IMR-90 (cell line): ENCODE data around the gene TSHZ1. TPM values are rescaled to one million over a fixed set of nuclear protein-coding genes. Genes with fewer than 3 reads are reported as not detected.

Experiments used
- ATAC-seq: fragments of 200-7000 bp; cut with Tn5 transposase; 2 replicates; pipeline ENCODE4 v1.9.1; 2020; ENCODE audit warnings: low read depth, mild to moderate bottlenecking, moderate library complexity
- BruUV-seq: library from RNA; stranded (reverse); fragments of 400-500 nt; replicated peaks from 2 replicates; lab custom pipeline; 2021; lab: Mats Ljungman, UMichigan
- CTCF ChIA-PET: fragments of 300-600 bp; formaldehyde crosslinking; extraction: SDS; loops from one replicate; lab custom pipeline; 2021; ENCODE audit warnings: antibody characterized with exemption; lab: Yijun Ruan, JAX
- POLR2A ChIA-PET: fragments of 300-600 bp; sonication (Branson Sonifier 250); formaldehyde crosslinking; loops from one replicate; lab custom pipeline; 2022; ENCODE audit warnings: antibody characterized with exemption; ENCODE audit not compliant: unreplicated experiment; lab: Charles Lee
- DNase-seq: peaks from one replicate; pipeline ENCODE4 v3.0.0; 2013
- H2AFZ ChIP-seq: replicated peaks from 2 replicates; pipeline ENCODE3; 2013; ENCODE audit warnings: low read length, mild to moderate bottlenecking; ENCODE audit not compliant: poor library complexity
- H2AK5ac ChIP-seq: 2 replicates; pipeline ENCODE4 v1.6.1; 2013; ENCODE audit warnings: low read depth, low read length, inconsistent platforms
- H2AK9ac ChIP-seq: replicated peaks from 2 replicates; pipeline ENCODE3; 2013; ENCODE audit warnings: mild to moderate bottlenecking, low read depth, low read length, moderate library complexity; ENCODE audit not compliant: poor library complexity
- H2BK120ac ChIP-seq: 2 replicates; pipeline ENCODE4 v1.6.1; 2013; ENCODE audit warnings: low read depth, low read length, inconsistent platforms
- H2BK15ac ChIP-seq: 3 replicates; pipeline ENCODE4 v1.6.1; 2013; ENCODE audit warnings: low read depth, low read length, inconsistent platforms
- H2BK20ac ChIP-seq: 2 replicates; pipeline ENCODE4 v1.6.1; 2013; ENCODE audit warnings: low read depth, mild to moderate bottlenecking, inconsistent platforms, low read length, moderate library complexity
- H2BK5ac ChIP-seq: 2 replicates; pipeline ENCODE4 v1.6.1; 2013; ENCODE audit warnings: mild to moderate bottlenecking, low read depth, low read length, inconsistent platforms; ENCODE audit not compliant: poor library complexity, severe bottlenecking
- H3K14ac ChIP-seq: replicated peaks from 2 replicates; pipeline ENCODE4 v1.6.1; 2013; ENCODE audit warnings: low read depth, low read length, inconsistent platforms
- H3K18ac ChIP-seq: 2 replicates; pipeline ENCODE4 v1.6.1; 2013; ENCODE audit warnings: low read depth, low read length, control low read depth
- H3K23ac ChIP-seq: 2 replicates; pipeline ENCODE4 v1.6.1; 2013; ENCODE audit warnings: low read depth, low read length, inconsistent platforms
- H3K27ac ChIP-seq: 2 replicates; pipeline ENCODE4 v1.5.1; 2013; ENCODE audit warnings: mild to moderate bottlenecking, control low read depth, low read length; ENCODE audit not compliant: insufficient read depth
- H3K27me3 ChIP-seq: 2 replicates; pipeline ENCODE4 v1.6.1; 2013; ENCODE audit warnings: low read length; ENCODE audit not compliant: control insufficient read depth, insufficient read depth
- H3K36me3 ChIP-seq: 2 replicates; pipeline ENCODE4 v1.6.1; 2013; ENCODE audit warnings: low read length, mixed read lengths; ENCODE audit not compliant: control insufficient read depth, insufficient read depth
- H3K4ac ChIP-seq: 2 replicates; pipeline ENCODE4 v1.6.1; 2013; ENCODE audit warnings: low read depth, low read length, inconsistent platforms
- H3K4me1 ChIP-seq: 2 replicates; pipeline ENCODE4 v1.6.1; 2013; ENCODE audit warnings: low read length, mixed read lengths; ENCODE audit not compliant: control insufficient read depth, insufficient read depth
- H3K4me2 ChIP-seq: 2 replicates; pipeline ENCODE4 v1.6.1; 2013; ENCODE audit warnings: low read depth, mild to moderate bottlenecking, control low read depth, low read length, moderate library complexity
- H3K4me3 ChIP-seq: 2 replicates; pipeline ENCODE4 v1.5.1; 2013; ENCODE audit warnings: low read depth, mild to moderate bottlenecking, control low read depth, low read length, moderate library complexity; ENCODE audit not compliant: insufficient read depth
- H3K56ac ChIP-seq: 2 replicates; pipeline ENCODE4 v1.6.1; 2013; ENCODE audit warnings: low read length, inconsistent platforms; ENCODE audit not compliant: insufficient read depth; ENCODE audit errors: extremely low read depth
- H3K79me1 ChIP-seq, 2 experiments: 2 replicates each; pipeline ENCODE4 v1.6.1; 2013; ENCODE audit warnings: low read length in 2 of 2, inconsistent platforms in 1 of 2, low read depth in 1 of 2
- H3K9ac ChIP-seq: 2 replicates; pipeline ENCODE4 v1.6.1; 2013; ENCODE audit warnings: low read depth, low read length, control low read depth
- H3K9me1 ChIP-seq: 2 replicates; pipeline ENCODE4 v1.6.1; 2013; ENCODE audit warnings: low read length, inconsistent platforms; ENCODE audit not compliant: insufficient read depth
- H3K9me3 ChIP-seq: 2 replicates; pipeline ENCODE4 v1.6.1; 2013; ENCODE audit warnings: low read length; ENCODE audit not compliant: control insufficient read depth, insufficient read depth
- H4K20me1 ChIP-seq: 2 replicates; pipeline ENCODE4 v1.6.1; 2013; ENCODE audit warnings: low read length, inconsistent platforms; ENCODE audit not compliant: insufficient read depth
- H4K5ac ChIP-seq: 2 replicates; pipeline ENCODE4 v1.6.1; 2013; ENCODE audit warnings: mild to moderate bottlenecking, low read depth, low read length, control low read depth
- H4K8ac ChIP-seq, 2 experiments: 2 replicates each; pipeline ENCODE4 v1.6.1; 2013; ENCODE audit warnings: low read depth in 2 of 2, low read length in 2 of 2, control low read depth in 1 of 2, inconsistent platforms in 1 of 2
- H4K91ac ChIP-seq: 2 replicates; pipeline ENCODE4 v1.6.1; 2013; ENCODE audit warnings: low read depth, low read length, inconsistent platforms; ENCODE audit not compliant: insufficient read depth
- BHLHE40 ChIP-seq: fragments of 150-350 bp; IDR thresholded peaks from 2 replicates; pipeline ENCODE4 v1.6.1; 2016; ENCODE audit warnings: mild to moderate bottlenecking, low read depth, low read length
- CEBPB ChIP-seq: IDR thresholded peaks from 2 replicates; pipeline ENCODE4 v1.6.1; 2012; ENCODE audit warnings: low read depth, low read length, improper control_type of control experiment
- CHD1 ChIP-seq: IDR thresholded peaks from 2 replicates; pipeline ENCODE4 v1.6.1; 2012; ENCODE audit warnings: low read depth, low read length, improper control_type of control experiment
- FOS ChIP-seq: fragments of 150-350 bp; IDR thresholded peaks from 2 replicates; pipeline ENCODE4 v1.6.1; 2016; ENCODE audit warnings: low read depth, low read length
- MAFK ChIP-seq: IDR thresholded peaks from 2 replicates; pipeline ENCODE4 v1.6.1; 2012; ENCODE audit warnings: low read depth, low read length, improper control_type of control experiment
- MXI1 ChIP-seq: IDR thresholded peaks from 2 replicates; pipeline ENCODE4 v1.6.1; 2012; ENCODE audit warnings: low read depth, mild to moderate bottlenecking, low read length, moderate library complexity, borderline replicate concordance
- NFE2L2 ChIP-seq: fragments of 150-350 bp; IDR thresholded peaks from 2 replicates; pipeline ENCODE4 v1.6.1; 2016; ENCODE audit warnings: low read depth, mild to moderate bottlenecking, low read length
- RAD21 ChIP-seq: IDR thresholded peaks from 2 replicates; pipeline ENCODE4 v1.6.1; 2012; ENCODE audit warnings: low read length, improper control_type of control experiment
- RCOR1 ChIP-seq: IDR thresholded peaks from 2 replicates; pipeline ENCODE4 v1.6.1; 2012; ENCODE audit warnings: mild to moderate bottlenecking, low read length, improper control_type of control experiment; ENCODE audit not compliant: insufficient replicate concordance
- SMC3 ChIP-seq: fragments of 150-350 bp; IDR thresholded peaks from 2 replicates; pipeline ENCODE4 v1.6.1; 2016; ENCODE audit warnings: low read depth, mild to moderate bottlenecking, antibody characterized with exemption, low read length, moderate library complexity
- WGBS, 2 experiments: methylation state at CpG; one replicate each; pipeline versions ENCODE4 v1.1.5 to v1.1.7; 2013; ENCODE audit warnings: missing lambda C conversion rate in 2 of 2; ENCODE audit not compliant: insufficient read length in 1 of 2; ENCODE audit errors: extremely low coverage in 2 of 2; 5-methylcytosine and 5-hydroxymethylcytosine counted together
- dilution Hi-C: fragments of 300-500 bp; cut with HindIII; formaldehyde crosslinking; loops from one replicate; pipeline ENCODE4 v1.14.3; 2018; ENCODE audit warnings: low sequenced_read_pairs; ENCODE audit not compliant: unreplicated experiment
- in situ Hi-C: fragments of 300-500 bp; cut with MboI; formaldehyde crosslinking; loops from 3 replicates; pipeline ENCODE4 v1.14.3; 2019; ENCODE audit warnings: low sequenced_read_pairs, inconsistent platforms, mixed read lengths
- intact Hi-C: fragments of 100-400 bp; cut with micrococcal nuclease; formaldehyde crosslinking; loops from 2 replicates; pipeline ENCODE4 v1.10.0; 2022
- polyA plus RNA-seq, 3 experiments: library from polyadenylated mRNA; depleted of rRNA; stranded (reverse); fragments of >200 nt; gene quantifications; 2 replicates each; pipeline ENCODE4 v1.2.3, GENCODE V29; 2012; ENCODE audit warnings: low replicate concordance in 1 of 3
- total RNA-seq: library from RNA; depleted of rRNA; stranded (reverse); fragments of >200 nt; gene quantifications from 2 replicates; pipeline ENCODE4 v1.2.3, GENCODE V29; 2012
- TF ChIP-seq, protein P1 (sequence below): fragments of 150-350 bp; IDR thresholded peaks from 2 replicates; pipeline ENCODE4 v1.6.1; 2016; ENCODE audit warnings: low read depth, mild to moderate bottlenecking, low read length, moderate library complexity, borderline replicate concordance
- TF ChIP-seq, protein P2 (sequence below): conservative IDR thresholded peaks from 2 replicates; pipeline ENCODE4 v1.5.1; 2012; ENCODE audit warnings: mild to moderate bottlenecking, low read depth, low read length, improper control_type of control experiment
- TF ChIP-seq, protein P3 (sequence below): fragments of 150-350 bp; IDR thresholded peaks from 2 replicates; pipeline ENCODE4 v1.6.1; 2017; ENCODE audit warnings: mild to moderate bottlenecking, antibody characterized with exemption, low read length, low read depth

The TSHZ1 gene
- total and polyA plus RNA-seq, 2 of the 4 experiments (the other 2 are of a cell fraction) = 7.1 to 10.0 TPM

DNA sequence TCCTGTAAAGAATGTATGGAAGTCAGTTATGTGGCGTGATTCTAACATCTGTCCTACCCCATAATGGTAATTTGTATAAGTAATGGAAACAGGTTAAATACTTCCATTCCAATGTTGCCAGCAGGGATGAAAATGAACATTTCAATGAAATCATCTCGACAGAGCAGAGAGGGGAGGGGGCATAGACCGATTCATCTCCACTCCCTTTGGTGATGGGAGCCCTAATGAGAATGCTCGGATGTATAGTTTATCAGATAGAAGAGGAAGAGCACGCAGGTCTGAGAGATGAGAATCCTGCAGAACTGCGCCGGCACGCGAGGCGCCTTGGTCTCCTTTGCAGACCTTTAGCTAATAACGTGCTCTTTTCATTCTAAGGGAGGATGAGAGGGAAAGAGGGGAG, 61.4 kb downstream of the TSHZ1 start:
- Histone ChIP-seq H3K27me3 (no peaks in the 10 kb centered on the region), H2BK120ac (no peak overlapping the region), H3K36me3 (no peaks in the 10 kb centered on the region), H3K79me1 (peaks cover 29 to 31% of the 10 kb centered on the region in 2 experiments; a peak in 3 of 4 replicates), H3K4ac (no peak overlapping the region), H2BK15ac (no peak overlapping the region), H3K4me2 (no peak overlapping the region), H3K4me3 (no peak overlapping the region), H3K27ac (no peak overlapping the region), H3K9me3 (no peaks in the 10 kb centered on the region), H2BK5ac (no peak overlapping the region), H3K9ac (no peak overlapping the region), H4K5ac (no peak overlapping the region), H4K91ac (no peak overlapping the region), H2AFZ (no peak overlapping the region), H2BK20ac (no peak overlapping the region), H3K56ac (no peak overlapping the region), H3K18ac (no peak overlapping the region), H2AK5ac (no peak overlapping the region), H4K20me1 (no peaks in the 10 kb centered on the region), H3K4me1 (0 out of 2 replicates have a peak, but pooled peaks cover 1% of the 10 kb centered on the region), H3K14ac (no peak overlapping the region), H2AK9ac (no peak overlapping the region), H3K9me1 (peaks cover 8% of the 10 kb centered on the region), H3K23ac (no peak overlapping the region), H4K8ac (no peak overlapping the region)
- in situ Hi-C loops = no loop called here
- no TSS peak for BruUV-seq
- dilution Hi-C loops = no loop called here
- intact Hi-C loops = no loop called here
- TF ChIP-seq SMC3 = no peak
- no peak for TF ChIP-seq NFE2L2
- TF ChIP-seq, protein P1, sequence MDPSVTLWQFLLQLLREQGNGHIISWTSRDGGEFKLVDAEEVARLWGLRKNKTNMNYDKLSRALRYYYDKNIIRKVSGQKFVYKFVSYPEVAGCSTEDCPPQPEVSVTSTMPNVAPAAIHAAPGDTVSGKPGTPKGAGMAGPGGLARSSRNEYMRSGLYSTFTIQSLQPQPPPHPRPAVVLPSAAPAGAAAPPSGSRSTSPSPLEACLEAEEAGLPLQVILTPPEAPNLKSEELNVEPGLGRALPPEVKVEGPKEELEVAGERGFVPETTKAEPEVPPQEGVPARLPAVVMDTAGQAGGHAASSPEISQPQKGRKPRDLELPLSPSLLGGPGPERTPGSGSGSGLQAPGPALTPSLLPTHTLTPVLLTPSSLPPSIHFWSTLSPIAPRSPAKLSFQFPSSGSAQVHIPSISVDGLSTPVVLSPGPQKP = no peak
- no peak for TF ChIP-seq BHLHE40
- no peak for TF ChIP-seq MXI1
- TF ChIP-seq RCOR1 = no peak
- TF ChIP-seq, protein P2, sequence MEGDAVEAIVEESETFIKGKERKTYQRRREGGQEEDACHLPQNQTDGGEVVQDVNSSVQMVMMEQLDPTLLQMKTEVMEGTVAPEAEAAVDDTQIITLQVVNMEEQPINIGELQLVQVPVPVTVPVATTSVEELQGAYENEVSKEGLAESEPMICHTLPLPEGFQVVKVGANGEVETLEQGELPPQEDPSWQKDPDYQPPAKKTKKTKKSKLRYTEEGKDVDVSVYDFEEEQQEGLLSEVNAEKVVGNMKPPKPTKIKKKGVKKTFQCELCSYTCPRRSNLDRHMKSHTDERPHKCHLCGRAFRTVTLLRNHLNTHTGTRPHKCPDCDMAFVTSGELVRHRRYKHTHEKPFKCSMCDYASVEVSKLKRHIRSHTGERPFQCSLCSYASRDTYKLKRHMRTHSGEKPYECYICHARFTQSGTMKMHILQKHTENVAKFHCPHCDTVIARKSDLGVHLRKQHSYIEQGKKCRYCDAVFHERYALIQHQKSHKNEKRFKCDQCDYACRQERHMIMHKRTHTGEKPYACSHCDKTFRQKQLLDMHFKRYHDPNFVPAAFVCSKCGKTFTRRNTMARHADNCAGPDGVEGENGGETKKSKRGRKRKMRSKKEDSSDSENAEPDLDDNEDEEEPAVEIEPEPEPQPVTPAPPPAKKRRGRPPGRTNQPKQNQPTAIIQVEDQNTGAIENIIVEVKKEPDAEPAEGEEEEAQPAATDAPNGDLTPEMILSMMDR = no peak
- TF ChIP-seq CEBPB = no peak
- TF ChIP-seq MAFK = no peak
- TF ChIP-seq, protein P3, sequence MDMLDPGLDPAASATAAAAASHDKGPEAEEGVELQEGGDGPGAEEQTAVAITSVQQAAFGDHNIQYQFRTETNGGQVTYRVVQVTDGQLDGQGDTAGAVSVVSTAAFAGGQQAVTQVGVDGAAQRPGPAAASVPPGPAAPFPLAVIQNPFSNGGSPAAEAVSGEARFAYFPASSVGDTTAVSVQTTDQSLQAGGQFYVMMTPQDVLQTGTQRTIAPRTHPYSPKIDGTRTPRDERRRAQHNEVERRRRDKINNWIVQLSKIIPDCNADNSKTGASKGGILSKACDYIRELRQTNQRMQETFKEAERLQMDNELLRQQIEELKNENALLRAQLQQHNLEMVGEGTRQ = no peak
- TF ChIP-seq FOS = no peak
- TF ChIP-seq CHD1 = no peak
- TF ChIP-seq RAD21 = no peak
- WGBS, 2 experiments = 97% methylated on average over 6 of the region's 11 CpGs; no CpG with 5 or more reads in 1 of the 2 experiments
- ATAC-seq (no peak), DNase-seq (no peak)
- POLR2A ChIA-PET = no interaction called here
- CTCF ChIA-PET = no interaction called here
